ENCODE measurements around the gene PTPRN2. TPM values are rescaled to one million over a fixed set of nuclear protein-coding genes. Genes with fewer than 3 reads are reported as not detected.

PTPRN2 gene
- total and polyA plus RNA-seq, 2 donors (not counting 3 experiments of a cell fraction or from before 2014, with no cell fraction given), result 0.62 to 0.88 TPM

GRCh38 chr7:157610671-157611295, 976.8 kb downstream of the PTPRN2 start:
- H3K4me2 ChIP-seq (ENCODE audit: insufficient read depth, low read length), result no peak overlapping the region
- H2AFZ ChIP-seq (ENCODE audit: low read depth, low read length), result no peak overlapping the region
- no peaks in the 10 kb centered on the region for H3K9me1 ChIP-seq (replicated peaks; ENCODE audit: control insufficient read depth, extremely low read depth, insufficient read depth, low read length)
- CTCF ChIA-PET, result no interaction called here
- no peaks in the 10 kb centered on the region for H3K9me3 ChIP-seq (replicated peaks; ENCODE audit: control insufficient read depth, insufficient read depth, low read length)
- TF ChIP-seq MYC (IDR thresholded peaks at IDR 0.05; ENCODE audit: low read depth, low read length) (no peak), POLR2AphosphoS5 (IDR thresholded peaks at IDR 0.05; ENCODE audit: insufficient read depth, low read depth, low read length) (no peak), EZH2 (IDR thresholded peaks at IDR 0.05; ENCODE audit: borderline replicate concordance, low read depth, low read length, severe bottlenecking) (no peak), FOS (IDR thresholded peaks at IDR 0.05; ENCODE audit: borderline replicate concordance, insufficient read depth, low read length) (no peak), POLR2A (IDR thresholded peaks at IDR 0.05; ENCODE audit: low read depth, low read length) (no peak), JUN (IDR thresholded peaks at IDR 0.05; ENCODE audit: borderline replicate concordance, insufficient read depth, insufficient read length, low read depth) (no peak), GATA2 (IDR thresholded peaks at IDR 0.05; ENCODE audit: insufficient read depth, insufficient read length, low read depth, low read length) (no peak)
- TF ChIP-seq, protein P1, sequence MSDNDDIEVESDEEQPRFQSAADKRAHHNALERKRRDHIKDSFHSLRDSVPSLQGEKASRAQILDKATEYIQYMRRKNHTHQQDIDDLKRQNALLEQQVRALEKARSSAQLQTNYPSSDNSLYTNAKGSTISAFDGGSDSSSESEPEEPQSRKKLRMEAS (IDR thresholded peaks at IDR 0.05; ENCODE audit: insufficient read depth, insufficient read length), result no peak
- TF ChIP-seq, protein P2, sequence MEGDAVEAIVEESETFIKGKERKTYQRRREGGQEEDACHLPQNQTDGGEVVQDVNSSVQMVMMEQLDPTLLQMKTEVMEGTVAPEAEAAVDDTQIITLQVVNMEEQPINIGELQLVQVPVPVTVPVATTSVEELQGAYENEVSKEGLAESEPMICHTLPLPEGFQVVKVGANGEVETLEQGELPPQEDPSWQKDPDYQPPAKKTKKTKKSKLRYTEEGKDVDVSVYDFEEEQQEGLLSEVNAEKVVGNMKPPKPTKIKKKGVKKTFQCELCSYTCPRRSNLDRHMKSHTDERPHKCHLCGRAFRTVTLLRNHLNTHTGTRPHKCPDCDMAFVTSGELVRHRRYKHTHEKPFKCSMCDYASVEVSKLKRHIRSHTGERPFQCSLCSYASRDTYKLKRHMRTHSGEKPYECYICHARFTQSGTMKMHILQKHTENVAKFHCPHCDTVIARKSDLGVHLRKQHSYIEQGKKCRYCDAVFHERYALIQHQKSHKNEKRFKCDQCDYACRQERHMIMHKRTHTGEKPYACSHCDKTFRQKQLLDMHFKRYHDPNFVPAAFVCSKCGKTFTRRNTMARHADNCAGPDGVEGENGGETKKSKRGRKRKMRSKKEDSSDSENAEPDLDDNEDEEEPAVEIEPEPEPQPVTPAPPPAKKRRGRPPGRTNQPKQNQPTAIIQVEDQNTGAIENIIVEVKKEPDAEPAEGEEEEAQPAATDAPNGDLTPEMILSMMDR (IDR thresholded peaks at IDR 0.05; ENCODE audit: extremely low read depth in 1 of 2, insufficient read depth in 1 of 2, low read depth in 1 of 2, low read length in 2 of 2), result no peak
- dilution Hi-C loops (cut with MboI; ENCODE audit: extremely low pct_ligation_motif_present, low sequenced_read_pairs) (no loop called here), intact Hi-C loops (cut with micrococcal nuclease) (no loop called here)
- no peak overlapping the region for H3K9ac ChIP-seq (replicated peaks; ENCODE audit: extremely low read depth, insufficient read depth, low read length)
- peaks cover 0 to 4% of the 10 kb centered on the region in 2 experiments for H3K27me3 ChIP-seq (ENCODE audit: control insufficient read depth in 2 of 2, insufficient read depth in 2 of 2, low read length in 2 of 2)
- no TSS peak for BruUV-seq (replicated peaks)
- no peaks in the 10 kb centered on the region for H3K79me2 ChIP-seq (ENCODE audit: control insufficient read depth, insufficient read depth, low read length)
- H3K27ac ChIP-seq (ENCODE audit: insufficient read depth, low read depth, low read length), result no peak overlapping the region
- no peaks in the 10 kb centered on the region for H3K4me1 ChIP-seq (ENCODE audit: control insufficient read depth, extremely low read depth, insufficient read depth, low read length)
- FAIRE-seq (no peak), DNase-seq (ENCODE audit: low read depth, low spot score) (no peak)
- no peaks in the 10 kb centered on the region for H3K36me3 ChIP-seq (ENCODE audit: control insufficient read depth in 2 of 2, extremely low read depth in 1 of 2, insufficient read depth in 2 of 2, low read length in 2 of 2)
- H3K4me3 ChIP-seq (replicated peaks in 1 of 3; ENCODE audit: insufficient read depth in 1 of 3, low read depth in 1 of 3, low read length in 3 of 3), result no peak overlapping the region
- no peaks in the 10 kb centered on the region for H4K20me1 ChIP-seq (replicated peaks; ENCODE audit: control insufficient read depth, extremely low read depth, insufficient read depth, low read length)
- POLR2A ChIA-PET, result no interaction called here

All from endothelial cell of umbilical vein (primary cell).